Ascending aorta (tissue), 2 donors: ENCODE results near the gene HYAL2. TPM values are rescaled to one million over a fixed set of nuclear protein-coding genes. Genes with fewer than 3 reads are reported as not detected.

ENCODE experiments used
- DNase-seq, 2 donors: peaks; one replicate each; pipeline ENCODE4 v3.0.0-alpha.2; 2019; ENCODE audit warnings: low spot score in 2 of 2
- H3K27ac ChIP-seq, 2 donors: fragments of 200-600 bp; sonication (generic); one replicate each; pipeline ENCODE4 v1.5.1; 2016 to 2017; ENCODE audit warnings: mild to moderate bottlenecking in 1 of 2
- H3K27me3 ChIP-seq: fragments of 200-600 bp; sonication (generic); one replicate; pipeline ENCODE4 v1.5.1; 2017
- H3K36me3 ChIP-seq, 2 donors: fragments of 200-600 bp; sonication (generic); one replicate each; pipeline ENCODE4 v1.5.1; 2016
- H3K4me1 ChIP-seq, 2 donors: fragments of 200-600 bp; sonication (generic); one replicate each; pipeline ENCODE4 v1.5.1; 2016 to 2017; ENCODE audit warnings: mild to moderate bottlenecking in 1 of 2
- H3K4me3 ChIP-seq, 2 donors: fragments of 200-600 bp; sonication (generic); one replicate each; pipeline ENCODE4 v1.5.1; 2016 to 2017; ENCODE audit warnings: mild to moderate bottlenecking in 1 of 2
- H3K9me3 ChIP-seq, 2 donors: fragments of 200-600 bp; sonication (generic); one replicate each; pipeline ENCODE4 v1.5.1; 2016
- CTCF ChIP-seq, 3 experiments: fragments of 200-600 bp in 2 of 3; fragments of 450-650 bp in 1 of 3; sonication (generic) in 2 of 3; IDR thresholded peaks; one replicate each; pipeline ENCODE4 v1.5.1; 2016 to 2019; ENCODE audit warnings: antibody characterized with exemption in 3 of 3, mild to moderate bottlenecking in 1 of 3, moderate library complexity in 1 of 3
- intact Hi-C: fragments of 100-400 bp; cut with DNase I; formaldehyde crosslinking; loops from one replicate; pipeline ENCODE4 v1.15.1; 2023
- total RNA-seq: library from RNA; depleted of rRNA; stranded (reverse); fragments of >200 nt; gene quantifications from one replicate; pipeline ENCODE4 v1.1.0, GENCODE V29; 2016

HYAL2 gene
- total RNA-seq, 1 donor from 2014 or later = 449 TPM

GRCh38 chr3:50296721-50297383, 25.7 kb downstream of the HYAL2 start:
- TF ChIP-seq CTCF (IDR thresholded peaks at IDR 0.05) = no peak
- no peaks in the 10 kb centered on the region for H3K9me3 ChIP-seq
- peaks cover 0 to 10% of the 10 kb centered on the region in 2 donors for H3K36me3 ChIP-seq
- no peak overlapping the region for H3K27ac ChIP-seq
- intact Hi-C loops = no loop called here
- no peaks in the 10 kb centered on the region for H3K27me3 ChIP-seq
- no peak for DNase-seq
- no peak overlapping the region for H3K4me3 ChIP-seq
- peaks cover 13 to 29% of the 10 kb centered on the region in 2 donors for H3K4me1 ChIP-seq

GRCh38 chr3:50295553-50296431, 26.8 kb downstream of the HYAL2 start:
- no peak overlapping the region for H3K27ac ChIP-seq
- DNase-seq = no peak
- H3K4me1 ChIP-seq = peaks cover 13 to 35% of the 10 kb centered on the region in 2 donors
- intact Hi-C loops = no loop called here
- no peaks in the 10 kb centered on the region for H3K9me3 ChIP-seq
- no peaks in the 10 kb centered on the region for H3K27me3 ChIP-seq
- TF ChIP-seq CTCF (IDR thresholded peaks at IDR 0.05) = no peak
- peaks cover 0 to 10% of the 10 kb centered on the region in 2 donors for H3K36me3 ChIP-seq
- H3K4me3 ChIP-seq = no peak overlapping the region

GRCh38 chr3:50294492-50295403, 27.8 kb downstream of the HYAL2 start:
- H3K36me3 ChIP-seq = peaks cover 0 to 14% of the 10 kb centered on the region in 2 donors
- H3K9me3 ChIP-seq = no peaks in the 10 kb centered on the region
- no peak overlapping the region for H3K4me3 ChIP-seq
- no peak overlapping the region for H3K27ac ChIP-seq
- no peaks in the 10 kb centered on the region for H3K27me3 ChIP-seq
- peaks cover 6 to 32% of the 10 kb centered on the region in 2 donors for H3K4me1 ChIP-seq
- no peak for DNase-seq
- TF ChIP-seq CTCF (IDR thresholded peaks at IDR 0.05) = no peak
- intact Hi-C loops = no loop called here

GRCh38 chr3:50294089-50294488, 28.5 kb downstream of the HYAL2 start:
- intact Hi-C loops = no loop called here
- no peak for TF ChIP-seq CTCF (IDR thresholded peaks at IDR 0.05)
- Histone ChIP-seq H3K4me1 (peaks cover 6 to 32% of the 10 kb centered on the region in 2 donors), H3K4me3 (no peak overlapping the region), H3K27me3 (no peaks in the 10 kb centered on the region), H3K9me3 (no peaks in the 10 kb centered on the region), H3K36me3 (peaks cover 5 to 20% of the 10 kb centered on the region in 2 donors), H3K27ac (peak overlapping the region in 1 of 2 donors; percentile 84)
- DNase-seq = no peak

- Histone ChIP-seq H3K4me3 (peak overlapping the region; percentile 82 to 84), H3K9me3 (no peaks in the 10 kb centered on the region), H3K36me3 (peaks cover 12 to 29% of the 10 kb centered on the region in 2 donors), H3K27ac (peak overlapping the region; percentile 84 to 89), H3K27me3 (no peaks in the 10 kb centered on the region), H3K4me1 (peaks cover under 1 to 25% of the 10 kb centered on the region in 2 donors)
- intact Hi-C loops = no loop called here
- DNase-seq = peak in 1 of 2 donors; percentile 62
- no peak for TF ChIP-seq CTCF (IDR thresholded peaks at IDR 0.05)
These were observed 29.3 kb downstream of the HYAL2 start for GRCh38 chr3:50293079-50293801.
